Ascending aorta (tissue), 2 donors: ENCODE results near the gene CAMK2D. TPM values are rescaled to one million over a fixed set of nuclear protein-coding genes. Genes with fewer than 3 reads are reported as not detected.

ENCODE experiments used
- DNase-seq, 2 donors: peaks; one replicate each; pipeline ENCODE4 v3.0.0-alpha.2; 2019; ENCODE audit warnings: low spot score in 2 of 2
- H3K27ac ChIP-seq, 2 donors: fragments of 200-600 bp; sonication (generic); one replicate each; pipeline ENCODE4 v1.5.1; 2016 to 2017; ENCODE audit warnings: mild to moderate bottlenecking in 1 of 2
- H3K27me3 ChIP-seq: fragments of 200-600 bp; sonication (generic); one replicate; pipeline ENCODE4 v1.5.1; 2017
- H3K36me3 ChIP-seq, 2 donors: fragments of 200-600 bp; sonication (generic); one replicate each; pipeline ENCODE4 v1.5.1; 2016
- H3K4me1 ChIP-seq, 2 donors: fragments of 200-600 bp; sonication (generic); one replicate each; pipeline ENCODE4 v1.5.1; 2016 to 2017; ENCODE audit warnings: mild to moderate bottlenecking in 1 of 2
- H3K4me3 ChIP-seq, 2 donors: fragments of 200-600 bp; sonication (generic); one replicate each; pipeline ENCODE4 v1.5.1; 2016 to 2017; ENCODE audit warnings: mild to moderate bottlenecking in 1 of 2
- H3K9me3 ChIP-seq, 2 donors: fragments of 200-600 bp; sonication (generic); one replicate each; pipeline ENCODE4 v1.5.1; 2016
- CTCF ChIP-seq, 3 experiments: fragments of 200-600 bp in 2 of 3; fragments of 450-650 bp in 1 of 3; sonication (generic) in 2 of 3; IDR thresholded peaks; one replicate each; pipeline ENCODE4 v1.5.1; 2016 to 2019; ENCODE audit warnings: antibody characterized with exemption in 3 of 3, mild to moderate bottlenecking in 1 of 3, moderate library complexity in 1 of 3
- intact Hi-C: fragments of 100-400 bp; cut with DNase I; formaldehyde crosslinking; loops from one replicate; pipeline ENCODE4 v1.15.1; 2023
- total RNA-seq: library from RNA; depleted of rRNA; stranded (reverse); fragments of >200 nt; gene quantifications from one replicate; pipeline ENCODE4 v1.1.0, GENCODE V29; 2016

Gene CAMK2D
- total RNA-seq, 1 donor from 2014 or later = 23.8 TPM

GRCh38 chr4:113742643-113743042 is 18.9 kb downstream of the CAMK2D start:
- peak overlapping the region in 1 of 2 donors; percentile 44 for H3K27ac ChIP-seq
- no peaks in the 10 kb centered on the region for H3K36me3 ChIP-seq
- no peak for DNase-seq
- H3K4me1 ChIP-seq = peaks cover 5 to 16% of the 10 kb centered on the region in 2 donors
- H3K9me3 ChIP-seq = no peaks in the 10 kb centered on the region
- no peaks in the 10 kb centered on the region for H3K27me3 ChIP-seq
- H3K4me3 ChIP-seq = no peak overlapping the region
- intact Hi-C loops = loop anchor here (2.0 kb wide), 1 partner anchor 14 kb away; no protein-coding TSS in a partner anchor
- no peak for TF ChIP-seq CTCF (IDR thresholded peaks at IDR 0.05)

- no peak overlapping the region for H3K4me3 ChIP-seq
- H3K27me3 ChIP-seq = no peaks in the 10 kb centered on the region
- H3K27ac ChIP-seq = peak overlapping the region; percentile 43 to 44
- peaks cover 5 to 16% of the 10 kb centered on the region in 2 donors for H3K4me1 ChIP-seq
- no peaks in the 10 kb centered on the region for H3K36me3 ChIP-seq
- DNase-seq = no peak
- intact Hi-C loops = loop anchor here (2.0 kb wide), 1 partner anchor 15 kb away; no protein-coding TSS in a partner anchor
- H3K9me3 ChIP-seq = no peaks in the 10 kb centered on the region
- TF ChIP-seq CTCF (IDR thresholded peaks at IDR 0.05) = no peak
These were observed 19.6 kb downstream of the CAMK2D start for GRCh38 chr4:113741956-113742355.

- Histone ChIP-seq H3K9me3 (no peaks in the 10 kb centered on the region), H3K36me3 (no peaks in the 10 kb centered on the region), H3K4me1 (peaks cover 5 to 16% of the 10 kb centered on the region in 2 donors), H3K27ac (peak overlapping the region in 1 of 2 donors; percentile 21), H3K4me3 (no peak overlapping the region), H3K27me3 (no peaks in the 10 kb centered on the region)
- no peak for TF ChIP-seq CTCF (IDR thresholded peaks at IDR 0.05)
- intact Hi-C loops = no loop called here
- DNase-seq = no peak
These were observed 20.6 kb downstream of the CAMK2D start for GRCh38 chr4:113740857-113741379.

DNA sequence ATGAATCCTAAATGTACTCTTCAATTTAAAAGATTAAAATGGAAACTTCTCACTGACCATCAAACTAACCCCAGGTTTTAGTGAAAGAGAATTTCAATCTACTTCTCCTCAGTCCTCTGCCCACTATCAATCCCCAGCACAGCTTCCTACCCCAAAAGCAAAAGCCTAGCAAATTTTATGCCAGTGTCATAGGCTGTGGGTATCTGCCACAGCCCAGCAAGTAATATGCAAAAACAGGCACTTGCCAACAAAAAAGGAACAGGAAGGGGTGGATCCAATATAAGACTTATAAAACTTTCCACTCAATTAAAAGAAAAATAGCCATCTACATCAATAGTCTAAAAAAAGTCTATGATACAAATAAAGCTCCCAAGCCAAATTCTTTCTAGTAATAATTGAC is 22.3 kb downstream of the CAMK2D start:
- no peak overlapping the region for H3K4me3 ChIP-seq
- DNase-seq = no peak
- no peaks in the 10 kb centered on the region for H3K9me3 ChIP-seq
- peaks cover 5 to 16% of the 10 kb centered on the region in 2 donors for H3K4me1 ChIP-seq
- H3K27ac ChIP-seq = peak overlapping the region; percentile 57 to 64
- TF ChIP-seq CTCF (IDR thresholded peaks at IDR 0.05) = no peak
- intact Hi-C loops = no loop called here
- H3K27me3 ChIP-seq = no peaks in the 10 kb centered on the region
- no peaks in the 10 kb centered on the region for H3K36me3 ChIP-seq

DNA sequence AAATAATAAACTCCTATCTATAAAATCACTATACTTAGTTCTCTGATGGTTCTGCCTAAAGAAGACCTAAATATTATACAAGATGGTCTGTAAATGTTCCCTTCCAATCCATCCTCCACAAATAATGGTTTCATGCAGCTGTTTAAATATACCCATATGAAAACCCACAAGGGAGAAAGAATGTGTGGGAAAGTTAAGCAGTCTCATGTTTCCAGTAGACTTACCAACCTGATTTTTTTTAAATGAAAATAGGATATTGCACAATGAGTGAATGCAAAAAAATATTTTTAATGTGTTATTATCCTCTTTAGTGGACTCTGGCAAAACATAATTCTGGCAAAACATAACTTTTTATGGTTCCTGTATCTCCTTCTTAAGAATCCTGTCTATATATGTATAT is 23.3 kb downstream of the CAMK2D start:
- TF ChIP-seq CTCF (IDR thresholded peaks at IDR 0.05) = no peak
- intact Hi-C loops = no loop called here
- Histone ChIP-seq H3K4me3 (no peak overlapping the region), H3K27ac (peak overlapping the region; percentile 57 to 64), H3K36me3 (no peaks in the 10 kb centered on the region), H3K9me3 (no peaks in the 10 kb centered on the region), H3K27me3 (no peaks in the 10 kb centered on the region), H3K4me1 (peaks cover 5 to 22% of the 10 kb centered on the region in 2 donors)
- DNase-seq = no peak

GRCh38 chr4:113733685-113734084 is 27.9 kb downstream of the CAMK2D start:
- no peak overlapping the region for H3K4me3 ChIP-seq
- H3K9me3 ChIP-seq = no peaks in the 10 kb centered on the region
- H3K36me3 ChIP-seq = no peaks in the 10 kb centered on the region
- TF ChIP-seq CTCF (IDR thresholded peaks at IDR 0.05) = no peak
- no peaks in the 10 kb centered on the region for H3K27me3 ChIP-seq
- DNase-seq = no peak
- intact Hi-C loops = no loop called here
- H3K27ac ChIP-seq = no peak overlapping the region
- H3K4me1 ChIP-seq = peaks cover 5 to 19% of the 10 kb centered on the region in 2 donors
